ENCODE measurements around the gene PRMT7. TPM values are rescaled to one million over a fixed set of nuclear protein-coding genes. Genes with fewer than 3 reads are reported as not detected.

PRMT7 gene
- total RNA-seq, 1 experiment from 2014 or later = 51.7 TPM

- DNase-seq (ENCODE audit: extremely low read depth, low read depth) = no peak
These were observed 9.9 kb upstream of the PRMT7 start for GRCh38 chr16:68300734-68301459.

- DNase-seq (ENCODE audit: extremely low read depth, low read depth) = no peak
These were observed 4.2 kb upstream of the PRMT7 start for GRCh38 chr16:68306633-68307032.

GRCh38 chr16:68309799-68310198 is 1.0 kb upstream of the PRMT7 start:
- DNase-seq (ENCODE audit: extremely low read depth, low read depth) = no peak

DNA sequence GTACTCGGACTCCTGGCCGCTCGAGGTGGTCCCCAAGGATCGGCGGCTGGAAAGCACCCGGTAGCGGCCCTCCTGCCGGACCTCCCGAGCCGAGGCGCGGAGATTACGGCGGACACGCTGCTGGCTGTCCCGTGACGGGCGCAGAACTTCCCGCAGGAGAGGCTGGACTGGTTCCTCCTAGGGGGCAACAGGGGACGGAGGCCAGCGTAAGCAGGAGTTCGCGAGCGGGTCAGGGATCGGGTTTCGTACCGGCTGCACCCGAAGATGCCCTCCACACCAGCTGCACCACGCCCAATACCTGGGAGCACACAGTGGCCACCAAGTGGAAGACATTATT is 414 bp upstream of the PRMT7 start:
- no peak for DNase-seq (ENCODE audit: extremely low read depth, low read depth)

DNA sequence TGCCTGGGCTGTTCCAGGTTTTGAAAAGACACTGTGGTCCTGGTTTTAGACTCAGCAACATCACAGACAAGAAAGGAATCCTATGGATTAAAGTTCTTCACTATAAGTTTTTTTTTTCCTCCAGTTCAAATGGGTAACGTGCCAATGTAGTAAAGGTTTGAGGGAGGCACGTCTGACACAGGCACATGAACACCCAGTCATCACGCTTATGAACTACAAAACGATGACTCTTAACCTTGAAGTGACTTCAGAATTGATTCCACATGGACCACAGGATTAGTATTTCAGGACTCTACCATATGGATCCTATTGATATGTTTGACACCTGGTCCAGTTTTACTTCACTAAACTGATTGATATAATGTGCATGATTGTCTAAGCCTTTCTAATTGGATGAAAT is 2.3 kb downstream of the PRMT7 start:
- DNase-seq (ENCODE audit: extremely low read depth, low read depth) = no peak

- DNase-seq (ENCODE audit: extremely low read depth, low read depth) = no peak
These were observed 8.5 kb downstream of the PRMT7 start for GRCh38 chr16:68319185-68319908.

DNA sequence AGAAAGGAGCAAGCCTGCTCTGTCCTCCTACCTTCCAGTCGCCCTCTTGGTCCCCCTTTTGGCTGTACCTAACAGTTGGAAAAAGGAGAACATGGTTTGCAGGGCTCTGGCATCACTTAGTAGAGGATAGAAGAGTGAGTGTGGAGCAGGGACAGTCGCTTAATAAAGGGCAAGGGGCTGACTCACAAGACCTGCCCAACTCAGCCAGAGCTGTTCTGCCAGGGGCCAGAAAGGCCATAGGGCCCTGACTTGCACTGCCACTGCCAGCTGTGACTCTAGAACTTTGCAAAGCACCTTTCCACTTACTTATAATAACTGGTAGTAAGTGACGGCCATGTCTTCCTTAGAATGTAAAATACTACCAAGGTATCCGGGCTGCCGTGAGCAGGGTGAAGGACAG is 13.5 kb downstream of the PRMT7 start:
- no peak for DNase-seq (ENCODE audit: extremely low read depth, low read depth)

- no peak for DNase-seq (ENCODE audit: extremely low read depth, low read depth)
These were observed 14.1 kb downstream of the PRMT7 start for GRCh38 chr16:68324780-68325357.

- DNase-seq (ENCODE audit: extremely low read depth, low read depth) = peak; percentile 88
These were observed 17.5 kb downstream of the PRMT7 start for GRCh38 chr16:68328151-68328859.

DNA sequence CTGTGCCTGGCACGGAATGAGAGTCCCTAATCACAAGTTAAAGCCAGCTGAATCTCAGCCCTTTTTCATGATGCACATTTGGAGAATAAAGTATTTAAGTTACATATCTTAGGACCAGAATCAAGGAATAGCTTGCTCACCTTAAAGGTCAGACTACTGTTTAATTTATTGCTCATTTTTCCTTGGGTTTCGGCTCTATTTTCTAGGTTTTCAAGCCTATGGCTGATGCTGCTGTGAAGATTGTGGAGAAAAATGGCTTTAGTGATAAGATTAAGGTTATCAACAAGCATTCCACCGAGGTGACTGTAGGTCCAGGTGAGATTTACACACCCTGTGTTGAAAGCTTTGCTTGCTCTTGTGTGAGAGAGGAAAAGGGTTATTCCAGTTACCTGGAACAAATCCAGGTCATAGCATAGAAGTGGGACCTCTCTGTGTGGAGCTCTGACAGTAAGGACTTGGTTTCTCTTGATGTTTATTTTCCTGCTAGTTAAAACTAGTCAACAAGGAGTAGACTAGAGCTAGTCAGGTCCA is 18.1 kb downstream of the PRMT7 start:
- no peak for DNase-seq (ENCODE audit: extremely low read depth, low read depth)

DNA sequence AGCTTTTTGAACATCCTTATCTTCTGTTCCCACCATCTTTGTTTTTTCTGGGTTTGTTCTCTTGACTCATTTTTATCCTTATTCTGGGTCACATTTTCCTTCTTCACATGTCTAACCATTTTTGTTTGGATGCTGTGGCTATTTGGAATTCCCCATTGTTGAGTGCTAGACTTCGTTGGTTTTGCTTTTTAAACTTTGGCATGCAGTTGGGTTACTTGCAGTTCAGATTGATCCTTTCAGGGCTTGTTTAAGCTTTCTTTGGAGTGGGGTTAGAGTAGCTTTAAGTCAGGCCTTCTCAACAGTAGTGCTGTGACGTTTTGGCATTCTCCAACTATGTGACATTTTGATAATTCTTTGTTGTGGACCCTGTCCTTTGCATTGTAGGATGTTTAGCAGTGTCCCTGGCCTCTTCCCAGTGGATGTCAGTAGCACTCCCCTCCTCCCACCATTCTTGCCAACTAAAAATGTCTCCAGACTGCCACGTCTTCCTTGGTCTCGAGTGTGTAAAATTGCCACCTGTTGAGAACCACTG is 21.1 kb downstream of the PRMT7 start:
- DNase-seq (ENCODE audit: extremely low read depth, low read depth) = no peak

- no peak for DNase-seq (ENCODE audit: extremely low read depth, low read depth)
These were observed 21.7 kb downstream of the PRMT7 start for GRCh38 chr16:68332411-68333121.

- DNase-seq (ENCODE audit: extremely low read depth, low read depth) = no peak
These were observed 24.4 kb downstream of the PRMT7 start for GRCh38 chr16:68335175-68335574.

DNA sequence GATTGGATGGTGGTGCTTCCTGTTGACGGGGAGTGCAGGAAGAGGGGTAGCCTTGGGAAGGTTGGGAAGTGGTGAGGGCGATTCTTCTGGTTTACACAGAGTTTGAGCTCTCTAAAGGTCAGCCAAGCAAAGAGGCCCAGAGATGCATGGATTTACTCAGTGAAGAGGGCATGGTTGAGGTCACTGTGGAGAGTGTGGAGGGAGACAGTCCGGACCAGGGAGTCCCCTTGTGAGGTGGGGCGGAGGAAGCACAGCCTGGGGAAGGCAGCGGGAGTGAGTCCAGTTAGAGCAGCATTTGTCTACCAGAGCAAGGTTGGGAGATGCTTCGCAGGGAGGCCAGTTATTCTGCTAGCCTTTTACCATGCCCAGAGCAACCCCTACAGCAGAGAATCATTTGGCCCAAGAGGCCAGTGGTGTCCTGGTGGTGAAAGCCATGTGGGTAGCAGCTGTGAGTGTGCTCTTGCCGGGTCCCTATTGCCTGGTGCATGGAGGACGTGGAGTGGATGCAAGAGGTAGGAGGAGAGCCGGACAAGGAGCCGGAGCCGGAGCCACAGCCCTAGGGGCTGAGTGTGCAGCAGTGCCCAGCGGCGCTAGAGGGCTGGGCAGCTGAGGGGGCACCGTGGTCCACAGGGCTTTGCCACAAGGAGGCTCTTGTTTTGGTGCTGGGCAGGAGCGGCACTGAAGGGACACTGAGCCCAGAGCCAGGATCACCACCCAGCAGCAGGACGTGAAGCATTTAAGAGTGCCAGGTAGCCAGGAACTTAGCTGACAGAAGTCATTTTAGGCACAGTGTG is 27.7 kb downstream of the PRMT7 start:
- no peak for DNase-seq (ENCODE audit: extremely low read depth, low read depth)

DNA sequence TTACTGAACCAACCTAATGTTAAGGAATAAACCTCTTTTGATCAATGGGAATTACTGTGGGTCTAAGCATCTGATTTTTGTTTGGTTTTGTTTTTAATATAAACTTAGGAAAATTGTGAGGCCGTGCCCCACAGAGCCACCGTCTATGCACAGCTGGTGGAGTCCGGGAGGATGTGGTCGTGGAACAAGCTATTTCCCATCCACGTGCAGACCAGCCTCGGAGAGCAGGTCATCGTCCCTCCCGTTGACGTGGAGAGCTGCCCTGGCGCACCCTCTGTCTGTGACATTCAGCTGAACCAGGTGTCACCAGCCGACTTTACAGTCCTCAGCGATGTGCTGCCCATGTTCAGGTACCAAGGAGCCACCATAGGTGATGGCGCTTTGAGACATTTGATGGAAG is 28.4 kb downstream of the PRMT7 start:
- no peak for DNase-seq (ENCODE audit: extremely low read depth, low read depth)

GRCh38 chr16:68342620-68343019 is 31.8 kb downstream of the PRMT7 start:
- DNase-seq (ENCODE audit: extremely low read depth, low read depth) = no peak

- no peak for DNase-seq (ENCODE audit: extremely low read depth, low read depth)
These were observed 32.3 kb downstream of the PRMT7 start for GRCh38 chr16:68343137-68343536.

- DNase-seq (ENCODE audit: extremely low read depth, low read depth) = no peak
These were observed 33.4 kb downstream of the PRMT7 start for GRCh38 chr16:68344252-68344651.

GRCh38 chr16:68345351-68345810 is 34.6 kb downstream of the PRMT7 start:
- no peak for DNase-seq (ENCODE audit: extremely low read depth, low read depth)

All from NCI-H460 (cell line).